GM12892 (cell line): Measurements from ENCODE around the gene MAB21L2.

Experiments
- POLR2A ChIP-seq: IDR thresholded peaks from 2 replicates; pipeline ENCODE4 v1.6.1; 2011; ENCODE audit warnings: low read depth, low read length, control low read depth
- POLR2AphosphoS5 ChIP-seq: IDR thresholded peaks from 2 replicates; pipeline ENCODE4 v1.6.1; 2011; ENCODE audit warnings: low read depth, low read length, control low read depth
- TAF1 ChIP-seq: IDR thresholded peaks from 2 replicates; pipeline ENCODE4 v1.6.1; 2011; ENCODE audit warnings: low read depth, mild to moderate bottlenecking, control low read depth, low read length, borderline replicate concordance

GRCh38 chr4:150574678-150575077, 7.3 kb upstream of the MAB21L2 start:
- TF ChIP-seq POLR2A, result no peak
- TF ChIP-seq POLR2AphosphoS5, result no peak
- no peak for TF ChIP-seq TAF1
